ENCODE data around the gene THUMPD2. TPM values are rescaled to one million over a fixed set of nuclear protein-coding genes. Genes with fewer than 3 reads are reported as not detected.

THUMPD2 gene
- total and polyA plus RNA-seq, 3 experiments from 2014 or later, result 8.0 to 15.1 (median 12.2) TPM

DNA sequence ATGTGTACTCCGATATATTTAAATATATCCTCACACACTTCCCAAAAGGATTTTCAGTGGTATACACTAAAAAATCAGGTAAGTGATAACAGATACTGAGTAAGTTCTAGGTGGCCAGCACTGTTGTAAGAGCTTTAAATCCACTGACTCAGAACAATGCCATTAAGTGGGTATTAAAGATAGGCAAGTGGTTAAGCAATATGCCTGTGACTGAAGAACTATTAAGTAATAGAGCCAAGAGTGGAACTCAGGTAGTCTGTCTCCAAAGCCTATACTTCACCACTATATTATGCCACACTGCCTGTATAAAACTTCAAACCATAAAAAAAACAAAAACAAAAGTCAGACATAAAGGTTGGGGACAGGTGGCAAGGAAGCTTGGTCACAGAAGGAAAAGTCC, 37.2 kb downstream of the THUMPD2 start:
- Mint-ChIP-seq H3K36me3 (peaks cover 12 to 82% (median 47%) of the 10 kb centered on the region in 3 donors), H3K4me1 (peaks cover 0 to 7% (median 4%) of the 10 kb centered on the region in 3 donors), H3K9me3 (no peaks in the 10 kb centered on the region), H3K27ac (no peak overlapping the region), H3K27me3 (peaks cover 0 to 2% of the 10 kb centered on the region in 2 donors), H3K4me3 (no peak overlapping the region)
- DNase-seq, result no peak
- CTCF ChIA-PET, result no interaction called here
- peaks cover 28% of the 10 kb centered on the region for H3K36me3 ChIP-seq (ENCODE audit: insufficient read depth, low read length)
- H3K27me3 ChIP-seq (ENCODE audit: insufficient read depth, low read length, poor library complexity, severe bottlenecking), result no peaks in the 10 kb centered on the region
- H3K4me3 ChIP-seq (ENCODE audit: low read length), result no peak overlapping the region
- H3K4me1 ChIP-seq (ENCODE audit: insufficient read depth, low read length), result no peaks in the 10 kb centered on the region
- no peak overlapping the region for H3K27ac ChIP-seq (ENCODE audit: low read depth, low read length)
- H3K9me3 ChIP-seq (ENCODE audit: low read length), result no peaks in the 10 kb centered on the region
- POLR2A ChIA-PET, result no interaction called here

- no peaks in the 10 kb centered on the region for H3K4me1 ChIP-seq (ENCODE audit: insufficient read depth, low read length)
- peaks cover 0 to 19% (median 4%) of the 10 kb centered on the region in 3 donors for H3K4me1 Mint-ChIP-seq
- no peaks in the 10 kb centered on the region for H3K9me3 ChIP-seq (ENCODE audit: low read length)
- no peak overlapping the region for H3K4me3 Mint-ChIP-seq
- H3K4me3 ChIP-seq (ENCODE audit: low read length), result no peak overlapping the region
- peaks cover 0 to 2% of the 10 kb centered on the region in 2 donors for H3K27me3 Mint-ChIP-seq
- CTCF ChIA-PET, result no interaction called here
- peaks cover 13 to 84% (median 52%) of the 10 kb centered on the region in 3 donors for H3K36me3 Mint-ChIP-seq
- POLR2A ChIA-PET, result no interaction called here
- H3K27ac Mint-ChIP-seq, result peak overlapping the region in 2 of 8 donors; percentile 5 to 27
- H3K9me3 Mint-ChIP-seq, result no peaks in the 10 kb centered on the region
- no peak for DNase-seq
- no peak overlapping the region for H3K27ac ChIP-seq (ENCODE audit: low read depth, low read length)
- no peaks in the 10 kb centered on the region for H3K27me3 ChIP-seq (ENCODE audit: insufficient read depth, low read length, poor library complexity, severe bottlenecking)
- peaks cover 33% of the 10 kb centered on the region for H3K36me3 ChIP-seq (ENCODE audit: insufficient read depth, low read length)
These were observed 39.7 kb downstream of the THUMPD2 start for GRCh38 chr2:39739386-39739785.

DNA sequence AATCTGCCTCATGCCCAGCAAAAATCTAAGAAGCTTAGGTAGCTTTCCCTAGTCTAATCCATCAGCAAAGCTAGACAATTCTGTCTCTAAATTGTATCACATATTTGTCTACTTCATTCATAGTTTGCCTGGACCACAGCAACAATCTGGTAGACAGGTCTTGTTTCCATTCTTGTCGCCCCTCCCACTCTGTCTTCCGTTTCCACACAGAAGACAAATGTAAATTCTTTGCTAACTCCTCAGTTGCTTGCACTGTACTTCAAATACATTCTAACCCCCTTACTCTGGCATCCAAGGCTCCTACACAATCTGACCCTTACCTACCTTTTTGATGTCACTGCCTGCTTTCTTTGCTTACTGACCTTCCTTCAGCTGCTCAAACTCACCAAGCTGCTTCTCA, 40.1 kb downstream of the THUMPD2 start:
- peaks cover 0 to 2% of the 10 kb centered on the region in 2 donors for H3K27me3 Mint-ChIP-seq
- peaks cover 33% of the 10 kb centered on the region for H3K36me3 ChIP-seq (ENCODE audit: insufficient read depth, low read length)
- no peaks in the 10 kb centered on the region for H3K9me3 Mint-ChIP-seq
- H3K4me3 ChIP-seq (ENCODE audit: low read length), result no peak overlapping the region
- CTCF ChIA-PET, result no interaction called here
- H3K4me1 Mint-ChIP-seq, result peaks cover 0 to 21% (median 4%) of the 10 kb centered on the region in 3 donors
- POLR2A ChIA-PET, result no interaction called here
- no peaks in the 10 kb centered on the region for H3K4me1 ChIP-seq (ENCODE audit: insufficient read depth, low read length)
- no peak overlapping the region for H3K4me3 Mint-ChIP-seq
- H3K27ac ChIP-seq (ENCODE audit: low read depth, low read length), result no peak overlapping the region
- DNase-seq, result no peak
- H3K27ac Mint-ChIP-seq, result peak overlapping the region in 1 of 8 donors; percentile 5
- H3K27me3 ChIP-seq (ENCODE audit: insufficient read depth, low read length, poor library complexity, severe bottlenecking), result no peaks in the 10 kb centered on the region
- H3K9me3 ChIP-seq (ENCODE audit: low read length), result no peaks in the 10 kb centered on the region
- peaks cover 18 to 87% (median 56%) of the 10 kb centered on the region in 3 donors for H3K36me3 Mint-ChIP-seq

GRCh38 chr2:39737661-39738060, 41.4 kb downstream of the THUMPD2 start:
- Histone ChIP-seq H3K36me3 (ENCODE audit: insufficient read depth, low read length) (peaks cover 33% of the 10 kb centered on the region), H3K9me3 (ENCODE audit: low read length) (no peaks in the 10 kb centered on the region), H3K4me1 (ENCODE audit: insufficient read depth, low read length) (no peaks in the 10 kb centered on the region), H3K27ac (ENCODE audit: low read depth, low read length) (no peak overlapping the region), H3K4me3 (ENCODE audit: low read length) (no peak overlapping the region), H3K27me3 (ENCODE audit: insufficient read depth, low read length, poor library complexity, severe bottlenecking) (no peaks in the 10 kb centered on the region)
- no peak overlapping the region for H3K4me3 Mint-ChIP-seq
- peaks cover 0 to 2% of the 10 kb centered on the region in 2 donors for H3K27me3 Mint-ChIP-seq
- H3K27ac Mint-ChIP-seq, result peak overlapping the region in 1 of 8 donors; percentile 42
- H3K4me1 Mint-ChIP-seq, result peaks cover 0 to 21% (median 4%) of the 10 kb centered on the region in 3 donors
- POLR2A ChIA-PET, result no interaction called here
- H3K9me3 Mint-ChIP-seq, result no peaks in the 10 kb centered on the region
- CTCF ChIA-PET, result no interaction called here
- H3K36me3 Mint-ChIP-seq, result peaks cover 20 to 83% (median 50%) of the 10 kb centered on the region in 3 donors
- DNase-seq, result no peak

GRCh38 chr2:39736640-39737039, 42.4 kb downstream of the THUMPD2 start:
- no peaks in the 10 kb centered on the region for H3K27me3 ChIP-seq (ENCODE audit: insufficient read depth, low read length, poor library complexity, severe bottlenecking)
- Mint-ChIP-seq H3K9me3 (no peaks in the 10 kb centered on the region), H3K4me1 (peaks cover 0 to 21% (median 4%) of the 10 kb centered on the region in 3 donors), H3K4me3 (no peak overlapping the region), H3K27ac (no peak overlapping the region), H3K27me3 (peaks cover 0 to 2% of the 10 kb centered on the region in 2 donors), H3K36me3 (peaks cover 25 to 72% (median 46%) of the 10 kb centered on the region in 3 donors)
- ChIA-PET POLR2A (no interaction called here), CTCF (no interaction called here)
- no peaks in the 10 kb centered on the region for H3K4me1 ChIP-seq (ENCODE audit: insufficient read depth, low read length)
- no peak overlapping the region for H3K27ac ChIP-seq (ENCODE audit: low read depth, low read length)
- H3K9me3 ChIP-seq (ENCODE audit: low read length), result no peaks in the 10 kb centered on the region
- H3K36me3 ChIP-seq (ENCODE audit: insufficient read depth, low read length), result peaks cover 33% of the 10 kb centered on the region
- no peak for DNase-seq
- no peak overlapping the region for H3K4me3 ChIP-seq (ENCODE audit: low read length)

- ChIA-PET CTCF (no interaction called here), POLR2A (no interaction called here)
- H3K27me3 Mint-ChIP-seq, result peaks cover 0 to 2% of the 10 kb centered on the region in 2 donors
- DNase-seq, result no peak
- H3K36me3 ChIP-seq (ENCODE audit: insufficient read depth, low read length), result peaks cover 28% of the 10 kb centered on the region
- H3K4me3 Mint-ChIP-seq, result no peak overlapping the region
- no peak overlapping the region for H3K4me3 ChIP-seq (ENCODE audit: low read length)
- no peaks in the 10 kb centered on the region for H3K27me3 ChIP-seq (ENCODE audit: insufficient read depth, low read length, poor library complexity, severe bottlenecking)
- H3K27ac Mint-ChIP-seq, result peak overlapping the region in 1 of 8 donors; percentile 11
- H3K27ac ChIP-seq (ENCODE audit: low read depth, low read length), result no peak overlapping the region
- peaks cover 0 to 21% (median 3%) of the 10 kb centered on the region in 3 donors for H3K4me1 Mint-ChIP-seq
- peaks cover 32 to 64% (median 41%) of the 10 kb centered on the region in 3 donors for H3K36me3 Mint-ChIP-seq
- no peaks in the 10 kb centered on the region for H3K9me3 ChIP-seq (ENCODE audit: low read length)
- no peaks in the 10 kb centered on the region for H3K4me1 ChIP-seq (ENCODE audit: insufficient read depth, low read length)
- no peaks in the 10 kb centered on the region for H3K9me3 Mint-ChIP-seq
These were observed 43.4 kb downstream of the THUMPD2 start for GRCh38 chr2:39735648-39736047.

DNA sequence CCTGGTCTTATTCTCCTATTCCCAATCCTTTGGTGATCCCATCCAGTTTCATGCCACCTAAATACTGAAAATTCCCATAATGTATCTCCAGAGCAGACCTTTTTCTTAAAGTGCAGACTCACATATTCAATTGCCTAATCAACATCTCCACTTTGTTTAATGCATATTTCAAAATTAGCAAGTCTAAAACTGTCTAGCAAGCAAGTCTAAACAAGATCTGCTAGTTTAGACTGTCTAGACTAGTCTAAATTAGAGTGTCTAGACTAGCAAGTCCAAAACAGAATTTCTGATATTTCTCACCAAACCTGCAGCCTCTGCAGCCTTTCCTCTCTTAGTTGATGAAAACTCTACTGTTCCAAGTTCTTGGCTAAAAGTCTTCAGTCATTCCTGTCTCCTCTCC, 44.6 kb downstream of the THUMPD2 start:
- no peaks in the 10 kb centered on the region for H3K4me1 ChIP-seq (ENCODE audit: insufficient read depth, low read length)
- CTCF ChIA-PET, result no interaction called here
- no peak overlapping the region for H3K4me3 ChIP-seq (ENCODE audit: low read length)
- H3K27me3 ChIP-seq (ENCODE audit: insufficient read depth, low read length, poor library complexity, severe bottlenecking), result no peaks in the 10 kb centered on the region
- peaks cover 18% of the 10 kb centered on the region for H3K36me3 ChIP-seq (ENCODE audit: insufficient read depth, low read length)
- H3K9me3 ChIP-seq (ENCODE audit: low read length), result no peaks in the 10 kb centered on the region
- Mint-ChIP-seq H3K27me3 (peaks cover 0 to 2% of the 10 kb centered on the region in 2 donors), H3K9me3 (no peaks in the 10 kb centered on the region), H3K36me3 (peaks cover 32 to 55% (median 37%) of the 10 kb centered on the region in 3 donors), H3K4me1 (peaks cover 0 to 19% (median 3%) of the 10 kb centered on the region in 3 donors), H3K4me3 (no peak overlapping the region), H3K27ac (peak overlapping the region in 2 of 8 donors; percentile 0 to 47)
- POLR2A ChIA-PET, result no interaction called here
- no peak overlapping the region for H3K27ac ChIP-seq (ENCODE audit: low read depth, low read length)
- DNase-seq, result no peak

- Mint-ChIP-seq H3K9me3 (peaks cover 0 to under 1% (median 0%) of the 10 kb centered on the region in 5 donors), H3K36me3 (peaks cover 29 to 44% (median 32%) of the 10 kb centered on the region in 3 donors), H3K4me3 (no peak overlapping the region), H3K4me1 (peaks cover 0 to 13% (median 3%) of the 10 kb centered on the region in 3 donors), H3K27me3 (peaks cover 0 to 2% of the 10 kb centered on the region in 2 donors), H3K27ac (no peak overlapping the region)
- no peak for DNase-seq
- Histone ChIP-seq H3K36me3 (ENCODE audit: insufficient read depth, low read length) (peaks cover 12% of the 10 kb centered on the region), H3K4me1 (ENCODE audit: insufficient read depth, low read length) (no peaks in the 10 kb centered on the region), H3K4me3 (ENCODE audit: low read length) (no peak overlapping the region), H3K27me3 (ENCODE audit: insufficient read depth, low read length, poor library complexity, severe bottlenecking) (no peaks in the 10 kb centered on the region), H3K9me3 (ENCODE audit: low read length) (no peaks in the 10 kb centered on the region), H3K27ac (ENCODE audit: low read depth, low read length) (no peak overlapping the region)
- ChIA-PET POLR2A (no interaction called here), CTCF (no interaction called here)
These were observed 45.9 kb downstream of the THUMPD2 start for GRCh38 chr2:39733070-39733674.
